SK-N-SH (cell line): ENCODE data around the gene EPYC.

Experiments used
- CTCF ChIP-seq: fragments of 200-600 bp; sonication (generic); IDR thresholded peaks from 2 replicates; pipeline ENCODE4 v1.6.1; 2017; ENCODE audit warnings: antibody characterized with exemption, mild to moderate bottlenecking, moderate library complexity
- EP300 ChIP-seq, 2 experiments: IDR thresholded peaks; 2 replicates each; pipeline versions ENCODE4 v1.4.0 to v1.6.1; 2012; ENCODE audit warnings: borderline replicate concordance in 1 of 2, low read depth in 1 of 2, low read length in 1 of 2
- FOXM1 ChIP-seq: IDR thresholded peaks from 2 replicates; pipeline ENCODE4 v1.4.0; 2012; ENCODE audit warnings: low read depth, mild to moderate bottlenecking
- POLR2AphosphoS5 ChIP-seq: IDR thresholded peaks from 2 replicates; pipeline ENCODE4 v1.6.1; 2012; ENCODE audit warnings: low read depth, low read length
- SMC3 ChIP-seq: IDR thresholded peaks from 2 replicates; pipeline ENCODE4 v1.6.1; 2012; ENCODE audit warnings: low read depth, low read length, improper control_type of control experiment
- TF ChIP-seq, protein P1 (sequence below): fragments of 150-350 bp; IDR thresholded peaks from 2 replicates; pipeline ENCODE4 v1.6.1; 2016; ENCODE audit warnings: mild to moderate bottlenecking, low read depth, low read length
- TF ChIP-seq, protein P2 (sequence below): IDR thresholded peaks from 2 replicates; pipeline ENCODE4 v1.6.1; 2012; ENCODE audit warnings: mild to moderate bottlenecking, low read depth, low read length, moderate library complexity

GRCh38 chr12:90915353-90915752 is 89.4 kb downstream of the EPYC start:
- TF ChIP-seq FOXM1 (no peak), POLR2AphosphoS5 (no peak), CTCF (no peak), EP300 (IDR thresholded peaks at IDR 0.05; ENCODE audit: borderline replicate concordance in 1 of 2, low read depth in 1 of 2, low read length in 1 of 2) (no peak), SMC3 (no peak)
- TF ChIP-seq, protein P1, sequence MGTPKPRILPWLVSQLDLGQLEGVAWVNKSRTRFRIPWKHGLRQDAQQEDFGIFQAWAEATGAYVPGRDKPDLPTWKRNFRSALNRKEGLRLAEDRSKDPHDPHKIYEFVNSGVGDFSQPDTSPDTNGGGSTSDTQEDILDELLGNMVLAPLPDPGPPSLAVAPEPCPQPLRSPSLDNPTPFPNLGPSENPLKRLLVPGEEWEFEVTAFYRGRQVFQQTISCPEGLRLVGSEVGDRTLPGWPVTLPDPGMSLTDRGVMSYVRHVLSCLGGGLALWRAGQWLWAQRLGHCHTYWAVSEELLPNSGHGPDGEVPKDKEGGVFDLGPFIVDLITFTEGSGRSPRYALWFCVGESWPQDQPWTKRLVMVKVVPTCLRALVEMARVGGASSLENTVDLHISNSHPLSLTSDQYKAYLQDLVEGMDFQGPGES: no peak
- TF ChIP-seq, protein P2, sequence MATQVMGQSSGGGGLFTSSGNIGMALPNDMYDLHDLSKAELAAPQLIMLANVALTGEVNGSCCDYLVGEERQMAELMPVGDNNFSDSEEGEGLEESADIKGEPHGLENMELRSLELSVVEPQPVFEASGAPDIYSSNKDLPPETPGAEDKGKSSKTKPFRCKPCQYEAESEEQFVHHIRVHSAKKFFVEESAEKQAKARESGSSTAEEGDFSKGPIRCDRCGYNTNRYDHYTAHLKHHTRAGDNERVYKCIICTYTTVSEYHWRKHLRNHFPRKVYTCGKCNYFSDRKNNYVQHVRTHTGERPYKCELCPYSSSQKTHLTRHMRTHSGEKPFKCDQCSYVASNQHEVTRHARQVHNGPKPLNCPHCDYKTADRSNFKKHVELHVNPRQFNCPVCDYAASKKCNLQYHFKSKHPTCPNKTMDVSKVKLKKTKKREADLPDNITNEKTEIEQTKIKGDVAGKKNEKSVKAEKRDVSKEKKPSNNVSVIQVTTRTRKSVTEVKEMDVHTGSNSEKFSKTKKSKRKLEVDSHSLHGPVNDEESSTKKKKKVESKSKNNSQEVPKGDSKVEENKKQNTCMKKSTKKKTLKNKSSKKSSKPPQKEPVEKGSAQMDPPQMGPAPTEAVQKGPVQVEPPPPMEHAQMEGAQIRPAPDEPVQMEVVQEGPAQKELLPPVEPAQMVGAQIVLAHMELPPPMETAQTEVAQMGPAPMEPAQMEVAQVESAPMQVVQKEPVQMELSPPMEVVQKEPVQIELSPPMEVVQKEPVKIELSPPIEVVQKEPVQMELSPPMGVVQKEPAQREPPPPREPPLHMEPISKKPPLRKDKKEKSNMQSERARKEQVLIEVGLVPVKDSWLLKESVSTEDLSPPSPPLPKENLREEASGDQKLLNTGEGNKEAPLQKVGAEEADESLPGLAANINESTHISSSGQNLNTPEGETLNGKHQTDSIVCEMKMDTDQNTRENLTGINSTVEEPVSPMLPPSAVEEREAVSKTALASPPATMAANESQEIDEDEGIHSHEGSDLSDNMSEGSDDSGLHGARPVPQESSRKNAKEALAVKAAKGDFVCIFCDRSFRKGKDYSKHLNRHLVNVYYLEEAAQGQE: no peak
